Measurements from ENCODE around the gene RCSD1.

GRCh38 chr1:167683226-167683625 lies 53.2 kb downstream of the RCSD1 start:
- TF ChIP-seq, protein P1, sequence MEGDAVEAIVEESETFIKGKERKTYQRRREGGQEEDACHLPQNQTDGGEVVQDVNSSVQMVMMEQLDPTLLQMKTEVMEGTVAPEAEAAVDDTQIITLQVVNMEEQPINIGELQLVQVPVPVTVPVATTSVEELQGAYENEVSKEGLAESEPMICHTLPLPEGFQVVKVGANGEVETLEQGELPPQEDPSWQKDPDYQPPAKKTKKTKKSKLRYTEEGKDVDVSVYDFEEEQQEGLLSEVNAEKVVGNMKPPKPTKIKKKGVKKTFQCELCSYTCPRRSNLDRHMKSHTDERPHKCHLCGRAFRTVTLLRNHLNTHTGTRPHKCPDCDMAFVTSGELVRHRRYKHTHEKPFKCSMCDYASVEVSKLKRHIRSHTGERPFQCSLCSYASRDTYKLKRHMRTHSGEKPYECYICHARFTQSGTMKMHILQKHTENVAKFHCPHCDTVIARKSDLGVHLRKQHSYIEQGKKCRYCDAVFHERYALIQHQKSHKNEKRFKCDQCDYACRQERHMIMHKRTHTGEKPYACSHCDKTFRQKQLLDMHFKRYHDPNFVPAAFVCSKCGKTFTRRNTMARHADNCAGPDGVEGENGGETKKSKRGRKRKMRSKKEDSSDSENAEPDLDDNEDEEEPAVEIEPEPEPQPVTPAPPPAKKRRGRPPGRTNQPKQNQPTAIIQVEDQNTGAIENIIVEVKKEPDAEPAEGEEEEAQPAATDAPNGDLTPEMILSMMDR (IDR thresholded peaks at IDR 0.05): no peak
- TF ChIP-seq POLR2AphosphoS5 (IDR thresholded peaks at IDR 0.05): no peak

Data from stomach (tissue), 4 donors.